GM18909 (cell line): ENCODE measurements around the gene SUN5.
"Not testable (repeated sequence)": the region's sequence is repeated elsewhere in the genome, so short reads cannot be mapped to it uniquely, and the experiment has no call there.

Experiments used
- ATAC-seq: cut with Tn5 transposase; IDR thresholded peaks from one replicate; pipeline ENCODE4 v1.9.1; 2021; ENCODE audit warnings: mild to moderate bottlenecking; ENCODE audit not compliant: unreplicated experiment, poor library complexity

The SUN5 gene

DNA sequence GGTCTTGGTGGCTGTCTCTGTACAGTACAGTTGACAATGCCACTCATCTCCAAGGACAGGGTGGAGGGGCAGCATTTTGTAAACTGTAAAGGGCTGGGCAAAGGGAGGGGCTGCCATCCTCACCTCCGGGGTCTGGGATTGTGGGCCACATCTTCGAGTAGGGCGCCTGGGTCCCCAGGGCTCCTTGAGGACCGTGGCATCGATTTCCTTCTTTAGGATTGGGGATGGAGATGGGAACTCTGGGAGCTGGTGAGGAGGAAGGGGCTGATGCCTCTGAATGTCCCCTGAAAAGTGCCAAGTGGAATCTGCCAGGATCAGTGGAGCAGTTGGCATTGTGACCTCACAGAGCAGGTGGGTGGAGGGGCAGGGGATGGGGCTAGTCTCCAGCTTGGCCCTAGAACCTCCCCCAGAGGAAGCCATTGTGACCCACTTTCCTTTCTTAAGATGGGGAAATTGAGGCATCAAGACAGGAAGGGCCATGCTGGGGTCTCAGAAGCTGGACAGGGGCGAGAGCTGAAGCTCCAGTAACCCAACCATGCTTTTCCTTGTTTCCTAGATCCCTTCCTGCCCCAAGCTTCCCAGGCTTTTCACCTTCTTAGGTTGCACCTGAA is at the start of gene SUN5:
TSS of gene SUN5 (minus strand) at position 293 of the 611 bp plus-strand sequence. CDS start at position 200, 93 bp downstream.
- ATAC-seq, result no peak

DNA sequence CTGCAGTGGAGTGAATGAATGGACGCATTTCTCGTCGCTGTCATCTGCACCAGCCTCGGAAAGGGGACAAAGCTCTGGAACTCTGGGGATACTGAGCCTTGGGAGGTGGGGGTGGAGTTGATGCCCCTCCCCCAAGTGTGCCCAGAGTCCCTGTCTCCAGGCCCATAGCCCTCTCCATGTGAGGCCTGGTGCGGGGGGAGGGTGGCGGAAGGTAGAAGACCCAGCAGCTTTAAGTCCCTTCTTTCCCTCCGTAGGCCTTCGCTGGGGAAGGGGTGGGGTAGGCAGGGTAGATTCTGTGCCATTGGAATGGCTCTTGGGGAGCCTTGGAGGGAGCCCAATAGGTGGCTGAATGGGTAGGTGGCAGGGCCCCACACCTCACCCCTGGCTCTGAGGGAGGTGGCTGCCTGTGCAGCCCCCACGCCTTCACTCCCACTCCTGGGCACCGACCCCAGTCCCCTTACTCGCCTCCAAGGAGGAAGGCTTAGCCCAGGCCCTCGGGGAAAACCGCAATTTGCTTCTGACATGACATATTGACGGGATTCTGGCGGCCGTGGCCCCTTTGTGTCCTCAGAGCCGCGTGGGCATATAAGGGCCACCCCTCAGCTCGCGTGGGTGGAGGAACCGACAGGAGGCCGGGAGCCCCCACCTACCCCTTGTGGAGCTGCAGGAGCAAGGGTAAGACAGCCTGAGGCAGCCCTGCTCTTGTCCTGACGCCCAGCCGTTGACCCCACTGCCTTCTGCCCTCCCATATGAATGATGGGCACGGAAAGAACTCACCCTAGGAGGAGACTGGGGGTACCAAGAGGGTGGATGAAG is 49.3 kb upstream of the SUN5 start, which contains the start of gene BPIFB3:
TSS of gene BPIFB3 (plus strand) at position 613 of the 816 bp plus-strand sequence. CDS start 1,533 bp downstream, outside the sequence.
- ATAC-seq, result no peak

GRCh38 chr20:33051333-33051732 is 47.1 kb upstream of the SUN5 start:
- ATAC-seq, result no peak

DNA sequence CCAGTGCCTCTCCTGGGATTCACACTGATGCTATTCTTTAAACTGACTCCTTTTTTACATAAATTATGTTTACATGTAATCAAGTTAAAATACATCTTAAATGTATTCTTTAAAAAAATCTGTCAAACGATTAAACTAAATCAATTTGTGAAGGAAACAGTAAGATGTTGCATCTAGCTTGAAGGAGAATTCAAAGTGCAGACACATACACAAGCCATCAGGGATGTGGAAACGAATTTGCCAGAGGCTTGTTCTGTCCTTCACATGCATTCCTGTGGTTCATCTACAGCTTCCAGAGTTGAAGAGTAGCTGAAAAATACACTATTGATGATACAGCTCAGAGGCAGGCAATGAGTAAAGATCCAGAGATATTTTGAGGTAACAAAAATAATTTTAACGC is 42.2 kb upstream of the SUN5 start:
- no peak for ATAC-seq

GRCh38 chr20:33045129-33045721 is 41.0 kb upstream of the SUN5 start:
- not testable (repeated sequence) for ATAC-seq

DNA sequence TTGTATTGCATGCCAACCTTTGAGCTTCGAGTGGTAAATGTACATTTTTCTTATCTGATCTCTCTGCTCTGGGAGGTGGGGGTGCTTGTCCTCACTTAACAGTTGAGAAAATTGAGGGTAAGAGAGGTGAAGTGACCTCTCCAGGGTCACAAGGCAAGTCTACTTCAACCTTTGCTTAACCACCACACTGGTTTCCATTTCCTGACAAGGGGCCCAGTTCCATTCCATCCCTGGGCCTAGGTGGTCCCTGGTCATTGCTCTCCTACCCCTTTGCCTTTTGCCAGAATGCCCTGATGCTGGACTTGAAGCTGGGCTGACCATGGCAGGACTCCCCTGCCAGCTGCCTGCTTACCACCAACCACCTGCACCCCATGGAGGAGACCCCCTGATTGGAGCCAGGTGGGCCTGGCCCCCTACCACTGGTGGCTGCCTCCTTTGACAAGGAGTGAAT is 39.5 kb upstream of the SUN5 start:
- ATAC-seq, result no peak

GRCh38 chr20:33042983-33043730 is 38.9 kb upstream of the SUN5 start:
- ATAC-seq, result no peak

DNA sequence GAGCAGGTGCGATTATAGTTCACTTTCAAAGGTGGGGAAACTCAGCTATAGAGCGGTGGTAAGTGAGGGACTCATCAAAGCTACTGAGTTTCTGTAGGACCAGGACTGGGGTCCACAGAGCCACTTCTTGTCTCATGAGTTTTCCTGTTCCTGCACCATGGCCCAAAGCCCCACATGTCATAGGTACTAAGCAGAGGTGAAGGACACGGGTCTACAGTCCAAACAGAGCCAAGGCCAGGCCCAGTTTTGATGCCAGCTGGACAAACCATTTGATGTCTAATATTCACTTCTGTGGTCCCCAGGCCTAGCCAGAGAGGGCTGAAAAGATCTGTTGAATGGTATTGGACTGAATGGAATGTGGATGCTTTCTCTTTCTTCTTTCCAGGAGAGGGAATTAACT is 38.2 kb upstream of the SUN5 start:
- ATAC-seq, result no peak

DNA sequence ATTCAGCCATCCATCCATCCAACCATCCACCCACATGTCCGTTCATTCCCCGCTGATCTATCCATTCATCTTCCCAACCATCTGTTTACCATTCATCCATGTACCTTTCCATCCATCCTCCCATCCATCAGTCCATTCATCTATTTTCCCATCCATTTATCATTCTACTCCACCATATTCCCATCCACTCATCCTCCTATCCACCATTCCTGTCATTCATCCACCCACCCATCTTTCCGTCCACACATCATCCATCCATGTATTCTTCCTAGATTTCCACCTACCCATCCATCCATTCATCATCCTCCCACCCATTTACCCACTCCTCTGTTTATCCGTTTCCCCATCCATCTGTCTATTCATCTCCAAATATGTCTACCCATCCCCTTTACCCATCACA is 34.0 kb upstream of the SUN5 start:
- ATAC-seq, result no peak

DNA sequence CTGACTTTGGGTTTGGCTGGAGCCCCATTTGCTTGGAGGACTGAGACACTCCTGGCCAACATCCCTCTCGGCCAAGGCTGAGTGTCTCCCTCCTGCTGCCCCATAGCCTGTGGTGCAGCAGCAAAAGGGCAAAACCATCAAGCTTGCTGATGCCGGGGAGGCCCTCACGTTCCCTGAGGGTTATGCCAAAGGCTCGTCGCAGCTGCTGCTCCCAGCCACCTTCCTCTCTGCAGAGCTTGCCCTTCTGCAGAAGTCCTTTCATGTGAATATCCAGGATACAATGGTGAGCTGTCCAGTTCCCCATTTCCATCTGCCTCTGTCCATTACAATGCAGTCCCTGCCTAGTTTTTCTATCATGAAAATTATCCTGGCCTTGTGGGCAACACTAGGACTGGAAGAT is 33.2 kb upstream of the SUN5 start:
- no peak for ATAC-seq

DNA sequence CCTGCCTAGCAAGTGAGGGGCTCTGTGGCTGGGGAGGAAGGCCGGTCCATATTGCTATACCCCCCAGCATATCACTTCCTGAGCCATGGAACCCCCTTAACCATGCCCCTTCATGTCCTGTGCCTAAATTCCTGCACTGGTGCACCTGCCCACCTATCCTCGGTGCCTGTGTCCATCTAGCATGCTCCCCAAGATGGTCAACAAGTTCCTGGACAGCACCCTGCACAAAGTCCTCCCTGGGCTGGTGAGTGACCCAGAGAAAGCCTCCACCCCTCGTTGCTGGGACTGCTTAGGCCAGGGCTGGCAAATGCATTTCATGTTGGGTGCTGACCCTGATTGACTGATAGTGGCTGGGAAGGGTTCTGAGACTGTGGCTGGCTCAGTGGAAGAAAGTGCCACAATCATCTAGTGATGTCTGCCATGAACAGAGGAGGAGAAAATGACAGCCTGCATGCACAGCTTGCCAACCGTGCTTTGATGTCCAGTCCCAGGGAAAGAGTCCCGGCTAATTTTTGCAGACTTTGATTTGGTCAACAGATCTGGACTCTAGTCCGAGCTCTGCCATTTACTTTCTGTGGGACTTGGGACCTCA is 30.8 kb upstream of the SUN5 start:
- ATAC-seq, result no peak

DNA sequence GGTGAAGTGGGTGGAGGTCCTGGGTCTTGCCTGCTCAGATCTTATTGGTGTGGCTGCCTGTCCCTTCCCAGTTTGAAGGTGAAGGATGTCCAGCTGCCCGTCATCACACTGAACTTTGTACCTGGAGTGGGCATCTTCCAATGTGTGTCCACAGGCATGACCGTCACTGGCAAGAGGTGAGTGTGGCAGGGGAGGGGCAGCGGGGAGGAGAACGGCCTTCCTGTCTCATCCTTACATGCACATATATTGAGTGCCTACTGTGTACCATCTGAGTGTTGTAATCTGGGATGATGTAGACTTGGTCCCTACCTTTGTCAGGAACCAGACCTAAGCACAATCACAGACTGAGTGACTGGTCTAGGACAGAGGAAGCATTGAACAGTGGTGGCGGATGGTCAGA is 29.9 kb upstream of the SUN5 start:
- ATAC-seq, result no peak

- ATAC-seq, result no peak
These were observed 29.1 kb upstream of the SUN5 start for GRCh38 chr20:33033381-33033780.

DNA sequence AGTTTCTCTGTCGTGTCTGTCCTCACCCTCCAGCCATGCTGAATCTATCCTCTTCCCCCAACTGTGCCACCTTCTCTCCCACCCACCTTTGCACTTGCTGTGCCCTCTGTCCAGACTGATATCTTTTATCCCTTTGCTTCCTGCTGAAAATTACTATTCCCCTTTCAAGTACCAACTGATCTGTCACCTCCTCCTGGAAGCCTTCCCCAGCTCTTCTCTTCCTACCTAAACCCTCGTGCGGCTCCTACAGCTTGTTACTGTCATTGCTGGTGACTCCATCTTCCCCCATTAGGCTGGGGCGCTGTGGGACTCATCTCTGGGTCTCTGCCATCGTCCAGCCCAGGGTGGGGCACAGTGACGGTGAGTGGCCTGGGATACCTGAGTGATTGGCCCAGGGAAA is 28.3 kb upstream of the SUN5 start:
- ATAC-seq, result no peak

GRCh38 chr20:33031531-33031930 is 27.3 kb upstream of the SUN5 start, which contains the start of gene BPIFB6:
TSS of gene BPIFB6 (plus strand) at chr20:33031648. CDS start at chr20:33031648, 0 bp downstream.
- no peak for ATAC-seq

GRCh38 chr20:33030569-33030968 is 26.3 kb upstream of the SUN5 start:
- ATAC-seq, result no peak

DNA sequence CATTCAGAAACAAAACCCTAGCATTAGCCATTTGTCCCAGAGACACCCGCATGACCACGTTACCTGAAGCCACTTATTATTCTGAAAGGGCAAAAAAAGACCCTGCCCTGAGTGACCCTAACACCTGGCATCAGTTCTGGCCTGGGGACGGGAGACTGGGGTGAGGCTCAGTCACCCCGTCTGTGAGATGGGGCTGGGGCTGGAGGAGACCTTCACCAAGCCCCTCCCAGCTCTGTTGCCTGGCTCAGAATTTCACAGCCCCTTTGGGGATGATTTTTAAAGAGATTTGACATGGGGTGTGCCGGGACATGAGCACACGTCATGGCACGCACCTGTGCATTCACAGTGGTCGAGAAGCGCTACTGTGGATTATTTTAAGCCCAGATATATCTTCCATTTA is 25.8 kb upstream of the SUN5 start:
- no peak for ATAC-seq

DNA sequence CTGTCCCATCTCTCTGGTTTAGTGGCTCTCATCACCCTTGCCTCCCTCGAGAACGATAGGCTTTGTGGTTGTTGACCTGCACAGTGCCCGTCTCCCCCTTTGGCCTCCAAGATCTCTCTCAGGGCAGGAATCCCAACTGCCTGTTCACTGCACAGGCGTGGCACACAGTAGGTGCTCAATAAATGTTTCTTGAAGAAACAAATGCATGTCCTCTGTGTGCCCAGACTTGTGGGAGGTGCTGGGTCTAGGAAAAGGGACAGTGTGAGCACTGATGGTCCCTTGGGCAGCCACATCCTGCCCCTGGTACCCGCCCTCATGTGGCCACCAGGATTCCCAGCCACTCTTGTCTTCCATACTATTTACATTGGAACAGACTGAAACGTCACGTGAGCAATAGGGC is 24.6 kb upstream of the SUN5 start:
- no peak for ATAC-seq

GRCh38 chr20:33027769-33028751 is 23.8 kb upstream of the SUN5 start:
- ATAC-seq, result no peak
